Left lung (tissue), 10 donors: Measurements from ENCODE around the gene RNF217. TPM values are rescaled to one million over a fixed set of nuclear protein-coding genes. Genes with fewer than 3 reads are reported as not detected.

ENCODE experiments used
- ATAC-seq: fragments of 200-7000 bp; cut with Tn5 transposase; one replicate; pipeline ENCODE4 v1.9.1; 2020; ENCODE audit warnings: moderate library complexity
- DNase-seq, 4 donors: peaks; one replicate each; pipeline ENCODE4 v3.0.0-alpha.2; 2013 to 2020
- H3K27ac ChIP-seq, 2 donors: fragments of 200-600 bp; sonication (generic) in 1 of 2; one replicate each; pipeline versions ENCODE4 v1.5.0 to v1.8.0; 2020 to 2021
- H3K27me3 ChIP-seq, 2 donors: fragments of 200-600 bp; sonication (generic) in 1 of 2; one replicate each; pipeline versions ENCODE4 v1.5.0 to v1.8.0; 2020 to 2021
- H3K36me3 ChIP-seq, 2 donors: fragments of 200-600 bp; sonication (generic) in 1 of 2; one replicate each; pipeline versions ENCODE4 v1.5.0 to v1.8.0; 2020 to 2021
- H3K4me1 ChIP-seq, 2 donors: fragments of 200-600 bp; one replicate each; pipeline ENCODE4 v1.8.0; 2021
- H3K4me3 ChIP-seq, 2 donors: fragments of 200-600 bp; sonication (generic) in 1 of 2; one replicate each; pipeline versions ENCODE4 v1.5.0 to v1.8.0; 2020 to 2021; ENCODE audit warnings: mild to moderate bottlenecking in 1 of 2
- H3K9me3 ChIP-seq, 2 donors: fragments of 200-600 bp; sonication (generic) in 1 of 2; one replicate each; pipeline versions ENCODE4 v1.5.0 to v1.8.0; 2020 to 2021
- intact Hi-C, 2 donors: fragments of 100-400 bp; cut with DNase I; formaldehyde crosslinking; loops; one replicate each; pipeline versions ENCODE4 v1.11.2 to v1.14.2; 2022
- polyA plus RNA-seq, 6 donors: library from polyadenylated mRNA; unstranded; fragments of 120-200 nt; gene quantifications; one replicate each; pipeline ENCODE4 v1.2.1, GENCODE V29; 2013; ENCODE audit not compliant: insufficient read length in 6 of 6
- total RNA-seq, 2 donors: library from RNA; stranded (reverse); fragmentation: NEBNext Ultra II Directional; extraction: Animal tissue kit (Norgen Biotek cat#: 25700); gene quantifications; one replicate each; pipeline ENCODE4 v1.2.1, GENCODE V29; 2021
- TF ChIP-seq, protein P1 (sequence below), 2 donors: fragments of 200-600 bp; sonication (generic) in 1 of 2; IDR thresholded peaks; one replicate each; pipeline versions ENCODE4 v1.5.0 to v1.8.0; 2021; ENCODE audit warnings: antibody characterized with exemption in 2 of 2
- donor health status: DM: no; HTN: yes; CAD: no.
- donor health status: DM: no; HTN: no; CAD: no.

The RNF217 gene
- total and polyA plus RNA-seq, 8 donors: 17.2 to 31.4 (median 23.1) TPM

DNA sequence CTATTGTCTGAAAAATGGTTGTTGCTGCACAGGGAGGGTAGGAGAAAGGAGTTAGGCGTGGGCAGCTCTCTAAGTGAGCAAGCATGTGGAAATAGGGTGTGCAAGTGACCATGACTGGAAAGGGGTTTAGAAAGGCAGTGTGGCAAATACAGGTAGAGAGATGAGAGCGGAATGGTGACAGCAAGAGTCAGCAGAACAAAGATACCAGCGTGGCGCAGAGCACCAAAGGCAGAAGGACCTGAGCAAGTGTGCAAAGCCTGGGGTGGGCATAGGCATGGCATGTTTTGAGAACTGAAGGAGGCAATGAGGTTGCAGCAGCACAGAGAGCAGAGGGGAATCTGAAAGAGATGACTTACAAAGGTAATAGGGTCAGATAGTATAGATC is 17.0 kb downstream of the RNF217 start:
- H3K4me3 ChIP-seq: no peak overlapping the region
- TF ChIP-seq, protein P1, sequence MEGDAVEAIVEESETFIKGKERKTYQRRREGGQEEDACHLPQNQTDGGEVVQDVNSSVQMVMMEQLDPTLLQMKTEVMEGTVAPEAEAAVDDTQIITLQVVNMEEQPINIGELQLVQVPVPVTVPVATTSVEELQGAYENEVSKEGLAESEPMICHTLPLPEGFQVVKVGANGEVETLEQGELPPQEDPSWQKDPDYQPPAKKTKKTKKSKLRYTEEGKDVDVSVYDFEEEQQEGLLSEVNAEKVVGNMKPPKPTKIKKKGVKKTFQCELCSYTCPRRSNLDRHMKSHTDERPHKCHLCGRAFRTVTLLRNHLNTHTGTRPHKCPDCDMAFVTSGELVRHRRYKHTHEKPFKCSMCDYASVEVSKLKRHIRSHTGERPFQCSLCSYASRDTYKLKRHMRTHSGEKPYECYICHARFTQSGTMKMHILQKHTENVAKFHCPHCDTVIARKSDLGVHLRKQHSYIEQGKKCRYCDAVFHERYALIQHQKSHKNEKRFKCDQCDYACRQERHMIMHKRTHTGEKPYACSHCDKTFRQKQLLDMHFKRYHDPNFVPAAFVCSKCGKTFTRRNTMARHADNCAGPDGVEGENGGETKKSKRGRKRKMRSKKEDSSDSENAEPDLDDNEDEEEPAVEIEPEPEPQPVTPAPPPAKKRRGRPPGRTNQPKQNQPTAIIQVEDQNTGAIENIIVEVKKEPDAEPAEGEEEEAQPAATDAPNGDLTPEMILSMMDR (IDR thresholded peaks at IDR 0.05): no peak
- H3K9me3 ChIP-seq: peaks cover 5 to 12% of the 10 kb centered on the region in 2 donors
- intact Hi-C loops: no loop called here
- H3K4me1 ChIP-seq: no peaks in the 10 kb centered on the region
- H3K27ac ChIP-seq: no peak overlapping the region
- no peaks in the 10 kb centered on the region for H3K27me3 ChIP-seq
- ATAC-seq (no peak), DNase-seq (no peak)
- peaks cover 0 to 13% of the 10 kb centered on the region in 2 donors for H3K36me3 ChIP-seq

DNA sequence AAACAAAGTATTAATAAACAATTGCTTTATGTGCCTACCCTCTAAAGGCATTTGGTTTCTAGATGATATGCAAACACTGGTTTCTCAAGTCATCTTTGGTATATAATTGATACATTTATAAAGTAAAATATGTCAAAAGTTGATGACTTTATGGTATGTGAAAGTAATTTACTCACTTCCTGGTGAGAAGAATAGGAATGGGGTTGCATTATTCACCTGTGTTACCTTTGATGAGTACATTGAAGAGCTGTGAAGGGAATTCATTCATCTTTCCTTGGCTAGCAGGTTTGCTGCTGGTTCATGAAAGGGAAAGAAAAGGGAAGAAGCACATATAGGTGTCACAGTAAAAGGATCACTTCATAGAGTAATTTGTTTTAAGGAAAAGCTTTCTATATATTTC is 20.4 kb downstream of the RNF217 start:
- no peak for ATAC-seq
- DNase-seq: no peak
- H3K4me3 ChIP-seq: no peak overlapping the region
- TF ChIP-seq, protein P1 (IDR thresholded peaks at IDR 0.05): no peak
- H3K9me3 ChIP-seq: peaks cover 5 to 12% of the 10 kb centered on the region in 2 donors
- peaks cover 0 to 13% of the 10 kb centered on the region in 2 donors for H3K36me3 ChIP-seq
- H3K27ac ChIP-seq: no peak overlapping the region
- intact Hi-C loops: no loop called here
- no peaks in the 10 kb centered on the region for H3K4me1 ChIP-seq
- no peaks in the 10 kb centered on the region for H3K27me3 ChIP-seq

DNA sequence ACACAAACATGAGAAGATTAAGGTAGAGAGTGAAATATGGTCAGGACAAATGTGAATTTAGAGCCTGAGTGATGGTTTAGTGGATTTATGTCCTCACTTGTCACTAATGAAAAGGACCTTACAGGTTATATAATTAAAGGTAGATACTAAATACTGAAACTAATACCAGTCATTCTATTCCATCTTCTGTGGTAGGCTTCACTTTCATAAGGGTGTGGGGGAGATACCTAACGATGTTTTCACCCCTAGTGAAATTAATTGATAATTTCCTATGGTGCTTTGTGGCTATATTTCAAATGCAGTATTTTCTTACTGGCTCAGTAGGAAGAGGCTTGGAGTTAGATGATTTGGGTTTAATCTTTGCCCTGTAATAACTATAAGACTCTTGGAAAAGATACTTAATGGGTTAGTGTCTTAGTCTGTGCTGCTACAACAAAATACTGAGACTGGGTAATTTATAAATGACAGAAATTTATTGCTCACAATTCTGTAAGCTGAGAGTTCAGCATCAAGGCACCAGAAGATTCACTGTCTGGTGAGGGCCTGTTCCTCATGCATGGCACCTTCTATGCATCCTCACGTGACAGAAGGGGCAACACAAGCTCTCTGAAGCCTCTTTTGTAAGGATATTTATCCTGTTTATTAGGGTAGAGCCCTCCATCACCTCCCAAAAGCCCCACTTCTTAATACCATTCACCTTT is 21.3 kb downstream of the RNF217 start:
- no peak for DNase-seq
- peaks cover 4 to 5% of the 10 kb centered on the region in 2 donors for H3K9me3 ChIP-seq
- TF ChIP-seq, protein P1 (IDR thresholded peaks at IDR 0.05): no peak
- no peak overlapping the region for H3K27ac ChIP-seq
- H3K27me3 ChIP-seq: no peaks in the 10 kb centered on the region
- H3K4me3 ChIP-seq: no peak overlapping the region
- peaks cover 0 to 6% of the 10 kb centered on the region in 2 donors for H3K36me3 ChIP-seq
- H3K4me1 ChIP-seq: no peaks in the 10 kb centered on the region
- intact Hi-C loops: no loop called here
- no peak for ATAC-seq

DNA sequence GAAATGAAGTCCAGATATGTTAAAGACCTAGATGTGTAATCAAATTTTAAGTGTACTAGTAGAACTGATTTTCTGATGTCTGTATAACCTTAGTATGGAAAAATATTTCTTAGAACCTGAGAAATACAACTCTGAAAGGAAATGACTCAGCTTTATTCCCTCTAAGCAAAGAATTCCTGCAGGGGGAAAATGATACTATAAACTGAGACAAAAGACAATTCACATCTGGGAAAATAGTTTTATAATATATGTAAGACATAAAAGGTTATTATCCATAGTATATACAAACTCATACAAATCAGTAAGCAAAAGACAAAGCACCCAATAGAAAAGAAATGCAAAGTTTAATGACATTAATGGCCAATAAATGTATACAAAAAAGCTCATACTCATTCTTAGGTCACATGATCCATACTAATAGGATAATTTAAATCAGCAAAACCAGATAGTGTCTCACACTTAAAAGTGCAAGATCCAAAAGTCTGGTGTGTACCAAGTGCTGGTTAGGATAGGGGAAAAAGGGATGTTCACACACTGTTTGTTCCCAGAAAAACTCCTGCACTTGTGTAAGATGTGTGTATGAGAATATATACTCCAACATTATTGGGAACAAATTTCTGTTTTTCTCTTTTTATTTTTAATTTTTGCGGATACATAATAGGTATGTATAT is 22.6 kb downstream of the RNF217 start:
- Histone ChIP-seq H3K9me3 (no peaks in the 10 kb centered on the region), H3K4me3 (no peak overlapping the region)

DNA sequence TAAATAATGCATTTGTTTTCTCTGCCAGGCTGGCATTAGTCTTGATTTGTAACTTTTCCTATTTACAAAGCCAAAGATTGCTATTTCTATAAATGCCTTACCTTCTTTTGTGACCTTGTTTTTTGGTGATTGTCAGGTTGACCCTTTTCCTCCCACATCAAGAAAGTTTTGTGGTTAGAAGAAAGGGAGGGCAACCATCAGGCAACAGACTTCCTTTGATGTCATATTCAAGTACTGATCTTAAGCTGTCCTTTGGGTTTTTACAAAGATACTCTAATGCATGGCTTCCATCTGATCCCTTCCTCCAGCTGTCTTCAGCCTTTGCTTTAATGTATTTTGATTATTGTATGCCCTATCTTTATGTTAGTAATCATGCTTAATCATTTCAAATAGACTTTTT is 23.9 kb downstream of the RNF217 start:
- no peak for ATAC-seq
- intact Hi-C loops: no loop called here
- Histone ChIP-seq H3K4me1 (no peaks in the 10 kb centered on the region), H3K27ac (no peak overlapping the region), H3K27me3 (no peaks in the 10 kb centered on the region), H3K9me3 (no peaks in the 10 kb centered on the region), H3K4me3 (no peak overlapping the region), H3K36me3 (no peaks in the 10 kb centered on the region)
- no peak for DNase-seq
- TF ChIP-seq, protein P1 (IDR thresholded peaks at IDR 0.05): no peak

More for the DNA sequence above, 22.6 kb downstream of the RNF217 start:
- no peak for DNase-seq
- ATAC-seq: no peak
- Histone ChIP-seq H3K27ac (no peak overlapping the region), H3K4me1 (no peaks in the 10 kb centered on the region), H3K36me3 (no peaks in the 10 kb centered on the region), H3K27me3 (no peaks in the 10 kb centered on the region)
- intact Hi-C loops: no loop called here
- TF ChIP-seq, protein P1 (IDR thresholded peaks at IDR 0.05): no peak
